Stimulated activated CD8-positive, alpha-beta memory T cell treated with anti-CD3 and anti-CD28 coated beads, Interleukin-15, amount 100 ng/mL, for 48 hours (primary cell): ENCODE results near the gene KRTAP10-11.
"Not testable (repeated sequence)": the region's sequence is repeated elsewhere in the genome, so short reads cannot be mapped to it uniquely, and the experiment has no call there.

Experiments used
- DNase-seq, 2 donors: peaks; one replicate each; pipeline ENCODE4 v3.0.0-alpha.2; 2020; ENCODE audit warnings: low read depth in 2 of 2

Gene KRTAP10-11

GRCh38 chr21:44639331-44639655, 6.9 kb upstream of the KRTAP10-11 start:
- no peak for DNase-seq

- DNase-seq = no peak
Measured at GRCh38 chr21:44640761-44641160, 5.5 kb upstream of the KRTAP10-11 start.

GRCh38 chr21:44643741-44644310, 2.4 kb upstream of the KRTAP10-11 start:
- no peak for DNase-seq

- DNase-seq = no peak
Measured at GRCh38 chr21:44644878-44645277, 1.3 kb upstream of the KRTAP10-11 start.

- no peak for DNase-seq
Measured at GRCh38 chr21:44647222-44647552, 973 bp downstream of the KRTAP10-11 start.

GRCh38 chr21:44648557-44649311, 2.5 kb downstream of the KRTAP10-11 start:
- DNase-seq = no peak

GRCh38 chr21:44649521-44650100, 3.4 kb downstream of the KRTAP10-11 start:
- DNase-seq = no peak

- no peak for DNase-seq
Measured at GRCh38 chr21:44650265-44650972, 4.2 kb downstream of the KRTAP10-11 start.

GRCh38 chr21:44650973-44651675, 4.9 kb downstream of the KRTAP10-11 start:
- no peak for DNase-seq

- DNase-seq = no peak
Measured at GRCh38 chr21:44653123-44653522, 6.9 kb downstream of the KRTAP10-11 start.

GRCh38 chr21:44653656-44654575, 7.7 kb downstream of the KRTAP10-11 start:
- DNase-seq = no peak

- no peak for DNase-seq
Measured at GRCh38 chr21:44654576-44655175, 8.5 kb downstream of the KRTAP10-11 start, which contains the start of gene KRTAP12-4. KRTAP12-4 (minus strand) TSS chr21:44654659; CDS start chr21:44654614, 45 bp downstream.

- DNase-seq = no peak
Measured at GRCh38 chr21:44656868-44657267, 10.7 kb downstream of the KRTAP10-11 start.

GRCh38 chr21:44657635-44658540, 11.7 kb downstream of the KRTAP10-11 start, which contains the start of gene KRTAP12-3:
KRTAP12-3 (plus strand) TSS chr21:44657932; CDS start chr21:44657980, 48 bp downstream.
- no peak for DNase-seq

- no peak for DNase-seq
Measured at GRCh38 chr21:44658541-44658910, 12.3 kb downstream of the KRTAP10-11 start.

- DNase-seq = no peak
Measured at GRCh38 chr21:44658913-44659595, 12.8 kb downstream of the KRTAP10-11 start.

GRCh38 chr21:44661567-44661966, 15.4 kb downstream of the KRTAP10-11 start:
- not testable (repeated sequence) for DNase-seq

- no peak for DNase-seq
Measured at GRCh38 chr21:44664691-44665090, 18.5 kb downstream of the KRTAP10-11 start.
